Measurements from ENCODE around the gene PDZD11. TPM values are rescaled to one million over a fixed set of nuclear protein-coding genes. Genes with fewer than 3 reads are reported as not detected.

The PDZD11 gene
- 50.2 and 62.2 TPM in 2 replicates for total RNA-seq

GRCh38 chrX:70289793-70290770 lies at the start of gene PDZD11, which contains the start of gene KIF4A:
TSS of gene PDZD11 (minus strand) at chrX:70289927. CDS start at chrX:70289341, 586 bp downstream.
TSS of gene KIF4A (plus strand) at chrX:70290104. CDS start at chrX:70290459, 355 bp downstream.

DNA sequence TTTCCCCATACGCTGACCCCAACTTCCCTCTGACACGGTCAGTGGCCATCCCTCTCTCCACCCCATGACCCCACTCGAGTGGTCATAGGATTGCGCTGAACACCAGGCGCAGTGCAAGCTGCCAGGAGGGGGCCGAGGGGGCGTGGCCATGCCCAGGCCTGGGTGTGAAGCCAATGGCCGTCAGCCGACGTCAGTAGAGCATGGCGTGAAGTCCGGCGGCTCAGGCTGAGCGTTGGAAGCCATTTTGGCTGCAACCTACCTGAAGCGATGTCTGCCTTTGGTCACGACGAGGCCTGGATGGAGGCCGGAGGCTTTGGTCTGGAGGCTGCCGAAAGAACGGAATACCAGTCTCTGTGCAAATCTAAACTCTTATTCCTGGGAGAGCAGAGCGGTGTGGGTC lies 7.8 kb downstream of the PDZD11 start, which contains the start of gene RAB41:
Gene RAB41 (plus strand): TSS at position 222 of the 400 bp plus-strand sequence. CDS start 46 bp downstream, at position 268.

GRCh38 chrX:70268034-70268433 lies 21.7 kb downstream of the PDZD11 start, which contains the start of gene ARR3:
TSS of gene ARR3 (plus strand) at chrX:70268334. CDS start at chrX:70269386, 1,052 bp downstream.

DNA sequence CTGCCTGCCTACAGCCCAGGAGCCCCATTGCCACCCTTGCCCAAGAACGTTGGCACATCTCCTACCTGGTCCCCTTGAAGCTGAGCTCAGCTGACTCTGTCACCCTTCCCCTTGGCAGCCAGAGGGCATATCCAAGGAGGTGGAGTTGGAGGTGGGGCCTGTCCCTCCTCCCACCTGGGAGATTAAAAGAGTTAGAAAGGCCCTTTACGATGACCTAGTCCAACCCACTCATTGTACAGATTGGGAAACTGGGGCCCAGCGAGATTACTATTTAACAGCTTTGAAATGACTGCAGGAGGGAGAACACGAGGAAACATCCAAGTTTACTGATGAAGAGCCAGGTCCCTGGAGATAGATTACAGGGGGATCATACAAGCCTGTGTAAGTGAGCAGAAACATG lies 29.6 kb downstream of the PDZD11 start, which contains the start of gene P2RY4:
Gene P2RY4 (minus strand): TSS at position 101 of the 400 bp plus-strand sequence. CDS start 580 bp downstream, outside the sequence.

Other genes starting within 250 kb of the PDZD11 start
- gene AWAT2, start 240.0 kb downstream of the PDZD11 start, total RNA-seq, result not detected in 2 replicates
- not detected in 2 replicates for gene OTUD6A, start 227.5 kb downstream of the PDZD11 start, total RNA-seq
- 71.1 and 115 TPM in 2 replicates for gene IGBP1, start 156.5 kb downstream of the PDZD11 start, total RNA-seq
- not detected in 2 replicates for gene DGAT2L6, start 112.4 kb downstream of the PDZD11 start, total RNA-seq
- gene AWAT1, start 55.3 kb downstream of the PDZD11 start, total RNA-seq, result not detected in 2 replicates
- not detected in 2 replicates for gene P2RY4, start 29.7 kb downstream of the PDZD11 start, total RNA-seq
- gene ARR3, start 21.6 kb downstream of the PDZD11 start, total RNA-seq, result not detected in 2 replicates
- gene RAB41, start 7.8 kb downstream of the PDZD11 start, total RNA-seq, result not detected in 2 replicates
- gene KIF4A, start 177 bp upstream of the PDZD11 start, total RNA-seq, result 0.35 and 1.5 TPM in 2 replicates
- not detected in 2 replicates for gene GDPD2, start 133.4 kb upstream of the PDZD11 start, total RNA-seq
- 3.3 and 7.9 TPM in 2 replicates for gene DLG3, start 154.9 kb upstream of the PDZD11 start, total RNA-seq

All from pericardium fibroblast (primary cell).